Activated B cell treated with CpG ODN at 0.5 μM for 24 hours (primary cell): ENCODE data around the gene MED27. TPM values are rescaled to one million over a fixed set of nuclear protein-coding genes. Genes with fewer than 3 reads are reported as not detected.
A peak's percentile ranks its signal among the peaks of the same experiment; 100 is the strongest.

Experiments used
- ATAC-seq: fragments of 200-7000 bp; cut with Tn5 transposase; one replicate; pipeline ENCODE4 v1.10.0; 2021; ENCODE audit warnings: low read depth, mild to moderate bottlenecking, moderate library complexity
- CTCF ChIA-PET: fragments of 350-600 bp; sonication (Branson Sonifier 250); formaldehyde crosslinking; loops from one replicate; lab custom pipeline; 2021; ENCODE audit warnings: antibody characterized with exemption; lab: Charles Lee
- POLR2A ChIA-PET: fragments of 350-600 bp; sonication (Branson Sonifier 250); formaldehyde crosslinking; loops from one replicate; lab custom pipeline; 2021; ENCODE audit warnings: antibody characterized with exemption; lab: Charles Lee
- DNase-seq: peaks from one replicate; pipeline ENCODE4 v3.0.0; 2022
- H3K27ac Mint-ChIP-seq: one replicate; pipeline ENCODE4 v1.8.0; 2020; ENCODE audit warnings: mixed read lengths
- H3K27me3 Mint-ChIP-seq: one replicate; pipeline ENCODE4 v1.8.0; 2021; ENCODE audit warnings: mixed read lengths
- H3K36me3 Mint-ChIP-seq: one replicate; pipeline ENCODE4 v1.8.0; 2021; ENCODE audit warnings: low read depth, mixed read lengths
- H3K4me1 Mint-ChIP-seq: one replicate; pipeline ENCODE4 v1.8.0; 2021; ENCODE audit warnings: mixed read lengths
- H3K4me3 Mint-ChIP-seq: one replicate; pipeline ENCODE4 v1.8.0; 2020; ENCODE audit warnings: mild to moderate bottlenecking, mixed read lengths
- H3K9me3 Mint-ChIP-seq: one replicate; pipeline ENCODE4 v1.8.0; 2020; ENCODE audit warnings: mixed read lengths
- CTCF ChIP-seq: fragments of 200-600 bp; IDR thresholded peaks from one replicate; pipeline ENCODE4 v1.8.0; 2022; ENCODE audit warnings: antibody characterized with exemption, mild to moderate bottlenecking
- intact Hi-C: fragments of 100-400 bp; cut with micrococcal nuclease; formaldehyde crosslinking; loops from one replicate; pipeline ENCODE4 v1.15.1; 2024
- total RNA-seq: library from RNA; stranded (reverse); gene quantifications from 2 replicates; pipeline ENCODE4 v1.2.3, GENCODE V29; 2022

MED27 gene
- total RNA-seq, 1 donor from 2014 or later, result 24.5 TPM

- H3K4me3 Mint-ChIP-seq, result no peak overlapping the region
- ATAC-seq (peak; percentile 40), DNase-seq (no peak)
- no peak for TF ChIP-seq CTCF
- no peak overlapping the region for H3K27ac Mint-ChIP-seq
- POLR2A ChIA-PET, result no interaction called here
- H3K9me3 Mint-ChIP-seq, result peaks cover 3% of the 10 kb centered on the region
- intact Hi-C loops, result no loop called here
- no peaks in the 10 kb centered on the region for H3K36me3 Mint-ChIP-seq
- no peaks in the 10 kb centered on the region for H3K4me1 Mint-ChIP-seq
- CTCF ChIA-PET, result no interaction called here
- peaks cover 41% of the 10 kb centered on the region for H3K27me3 Mint-ChIP-seq
Measured at GRCh38 chr9:132114102-132114707, 34.5 kb upstream of the MED27 start.

- no peak for ATAC-seq
- ChIA-PET POLR2A (no interaction called here), CTCF (no interaction called here)
- no peak for DNase-seq
- no peak overlapping the region for H3K4me3 Mint-ChIP-seq
- no peak for TF ChIP-seq CTCF
- no peak overlapping the region for H3K27ac Mint-ChIP-seq
- H3K9me3 Mint-ChIP-seq, result no peaks in the 10 kb centered on the region
- H3K4me1 Mint-ChIP-seq, result peaks cover 2% of the 10 kb centered on the region
- intact Hi-C loops, result no loop called here
- H3K27me3 Mint-ChIP-seq, result peaks cover 27% of the 10 kb centered on the region
- H3K36me3 Mint-ChIP-seq, result no peaks in the 10 kb centered on the region
Measured at GRCh38 chr9:132109291-132109690, 29.6 kb upstream of the MED27 start.

GRCh38 chr9:132108728-132109127, 29.1 kb upstream of the MED27 start:
- Mint-ChIP-seq H3K4me3 (no peak overlapping the region), H3K9me3 (no peaks in the 10 kb centered on the region), H3K4me1 (peaks cover 2% of the 10 kb centered on the region), H3K27ac (no peak overlapping the region), H3K27me3 (peaks cover 21% of the 10 kb centered on the region), H3K36me3 (no peaks in the 10 kb centered on the region)
- ATAC-seq (no peak), DNase-seq (no peak)
- TF ChIP-seq CTCF, result no peak
- POLR2A ChIA-PET, result no interaction called here
- intact Hi-C loops, result no loop called here
- CTCF ChIA-PET, result no interaction called here

GRCh38 chr9:132099741-132100407, 20.2 kb upstream of the MED27 start:
- intact Hi-C loops, result no loop called here
- Mint-ChIP-seq H3K27me3 (peaks cover 25% of the 10 kb centered on the region), H3K4me1 (no peaks in the 10 kb centered on the region), H3K27ac (no peak overlapping the region), H3K4me3 (no peak overlapping the region), H3K9me3 (peaks cover 4% of the 10 kb centered on the region), H3K36me3 (no peaks in the 10 kb centered on the region)
- CTCF ChIA-PET, result no interaction called here
- DNase-seq, result no peak
- ATAC-seq, result no peak
- POLR2A ChIA-PET, result no interaction called here
- TF ChIP-seq CTCF, result no peak

GRCh38 chr9:132099167-132099566, 19.5 kb upstream of the MED27 start:
- Mint-ChIP-seq H3K27me3 (peaks cover 30% of the 10 kb centered on the region), H3K27ac (no peak overlapping the region), H3K9me3 (peaks cover 4% of the 10 kb centered on the region), H3K4me1 (no peaks in the 10 kb centered on the region), H3K36me3 (no peaks in the 10 kb centered on the region), H3K4me3 (no peak overlapping the region)
- DNase-seq, result no peak
- ChIA-PET POLR2A (no interaction called here), CTCF (no interaction called here)
- intact Hi-C loops, result no loop called here
- ATAC-seq, result no peak
- TF ChIP-seq CTCF, result no peak
